Prostate gland (tissue), 2 donors: ENCODE measurements around the gene TANC1. TPM values are rescaled to one million over a fixed set of nuclear protein-coding genes. Genes with fewer than 3 reads are reported as not detected.

ENCODE experiments used
- DNase-seq: peaks from one replicate; pipeline ENCODE4 v3.0.0-alpha.2; 2019; ENCODE audit warnings: low spot score
- H3K27ac ChIP-seq, 2 donors: fragments of 200-600 bp; sonication (generic); 2 replicates each; pipeline ENCODE4 v1.5.1; 2017 to 2019
- H3K27me3 ChIP-seq: fragments of 200-600 bp; sonication (generic); replicated peaks from 2 replicates; pipeline ENCODE4 v1.5.1; 2019; ENCODE audit not compliant: insufficient read depth
- H3K36me3 ChIP-seq, 2 donors: fragments of 200-600 bp; sonication (generic); 1 replicate in 1 of 2; 2 replicates in 1 of 2; pipeline versions ENCODE4 v1.5.1 to v1.8.1; 2017 to 2019
- H3K4me1 ChIP-seq: fragments of 200-600 bp; sonication (generic); replicated peaks from 2 replicates; pipeline ENCODE4 v1.5.1; 2019
- H3K4me3 ChIP-seq, 2 donors: fragments of 200-600 bp; sonication (generic); 2 replicates each; pipeline ENCODE4 v1.5.1; 2017 to 2019
- H3K9me3 ChIP-seq: fragments of 200-600 bp; sonication (generic); 2 replicates; pipeline ENCODE4 v1.5.1; 2017
- POLR2A ChIP-seq: fragments of 450-650 bp; IDR thresholded peaks from one replicate; pipeline ENCODE4 v1.6.1; 2016; ENCODE audit warnings: antibody characterized with exemption, mild to moderate bottlenecking
- POLR2AphosphoS5 ChIP-seq: sonication (generic); formaldehyde crosslinking; IDR thresholded peaks from one replicate; pipeline ENCODE4 v1.6.1; 2017; ENCODE audit warnings: antibody characterized with exemption
- WGBS: methylation state at CpG from one replicate; pipeline ENCODE4 v1.1.5; 2018; 5-methylcytosine and 5-hydroxymethylcytosine counted together
- intact Hi-C: fragments of 100-400 bp; cut with DNase I; formaldehyde crosslinking; loops from one replicate; pipeline ENCODE4 v1.14.2; 2022
- total RNA-seq, 2 donors: library from RNA; depleted of rRNA; stranded (reverse); fragments of >200 nt; gene quantifications; one replicate each; pipeline ENCODE4 v1.1.0, GENCODE V29; 2016
- TF ChIP-seq, protein P1 (sequence below), 4 experiments: fragments of 200-600 bp in 2 of 4; fragments of 450-650 bp in 2 of 4; sonication (generic) in 2 of 4; IDR thresholded peaks; 1 replicate in 3 of 4; 2 replicates in 1 of 4; pipeline ENCODE4 v1.5.1; 2016 to 2019; ENCODE audit warnings: antibody characterized with exemption in 4 of 4, mild to moderate bottlenecking in 2 of 4, moderate library complexity in 2 of 4

Gene TANC1
- total RNA-seq, 2 donors from 2014 or later, result 33.5 to 39.7 TPM

DNA sequence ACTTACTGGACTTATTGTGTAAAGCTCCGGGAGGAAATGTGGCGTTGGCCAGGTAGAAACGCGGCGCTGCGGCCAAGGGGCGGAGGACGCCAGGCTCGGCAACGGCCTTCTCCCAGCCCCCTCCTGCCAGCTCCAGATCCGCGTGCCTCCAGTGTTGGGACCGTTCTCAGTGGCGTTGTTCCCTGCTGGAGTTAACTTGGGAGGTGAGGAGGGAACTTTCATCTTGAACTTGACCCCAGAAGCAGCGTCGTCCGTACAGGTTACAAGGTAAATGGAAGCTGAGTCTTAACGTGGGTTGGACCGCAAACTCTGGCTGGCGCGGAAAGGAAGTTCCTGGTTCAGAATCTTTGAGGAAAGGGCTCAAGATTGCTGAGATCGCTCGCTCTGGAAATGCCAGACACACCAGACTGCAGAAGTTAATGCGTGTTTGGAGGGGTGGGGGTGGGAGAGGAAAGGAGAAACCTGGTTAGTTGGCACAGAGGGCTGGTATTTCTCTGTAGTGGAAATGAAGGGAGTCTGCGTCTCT is 1.3 kb downstream of the TANC1 start:
- Histone ChIP-seq H3K9me3 (no peaks in the 10 kb centered on the region), H3K27ac (peak overlapping the region; percentile 91 to 92), H3K4me1 (no peaks in the 10 kb centered on the region), H3K36me3 (no peaks in the 10 kb centered on the region), H3K4me3 (peak overlapping the region; percentile 53 to 74), H3K27me3 (no peaks in the 10 kb centered on the region)
- WGBS, result under 1% methylated on average over 23 of the region's 25 CpGs
- TF ChIP-seq, protein P1, sequence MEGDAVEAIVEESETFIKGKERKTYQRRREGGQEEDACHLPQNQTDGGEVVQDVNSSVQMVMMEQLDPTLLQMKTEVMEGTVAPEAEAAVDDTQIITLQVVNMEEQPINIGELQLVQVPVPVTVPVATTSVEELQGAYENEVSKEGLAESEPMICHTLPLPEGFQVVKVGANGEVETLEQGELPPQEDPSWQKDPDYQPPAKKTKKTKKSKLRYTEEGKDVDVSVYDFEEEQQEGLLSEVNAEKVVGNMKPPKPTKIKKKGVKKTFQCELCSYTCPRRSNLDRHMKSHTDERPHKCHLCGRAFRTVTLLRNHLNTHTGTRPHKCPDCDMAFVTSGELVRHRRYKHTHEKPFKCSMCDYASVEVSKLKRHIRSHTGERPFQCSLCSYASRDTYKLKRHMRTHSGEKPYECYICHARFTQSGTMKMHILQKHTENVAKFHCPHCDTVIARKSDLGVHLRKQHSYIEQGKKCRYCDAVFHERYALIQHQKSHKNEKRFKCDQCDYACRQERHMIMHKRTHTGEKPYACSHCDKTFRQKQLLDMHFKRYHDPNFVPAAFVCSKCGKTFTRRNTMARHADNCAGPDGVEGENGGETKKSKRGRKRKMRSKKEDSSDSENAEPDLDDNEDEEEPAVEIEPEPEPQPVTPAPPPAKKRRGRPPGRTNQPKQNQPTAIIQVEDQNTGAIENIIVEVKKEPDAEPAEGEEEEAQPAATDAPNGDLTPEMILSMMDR (IDR thresholded peaks at IDR 0.05), result no peak
- no peak for TF ChIP-seq POLR2AphosphoS5
- TF ChIP-seq POLR2A, result peak; percentile 5
- DNase-seq, result peak; percentile 54
- intact Hi-C loops, result loop anchor here (2.0 to 10.0 kb wide), 3 partner anchors 75 to 149 kb away; no protein-coding TSS in a partner anchor

DNA sequence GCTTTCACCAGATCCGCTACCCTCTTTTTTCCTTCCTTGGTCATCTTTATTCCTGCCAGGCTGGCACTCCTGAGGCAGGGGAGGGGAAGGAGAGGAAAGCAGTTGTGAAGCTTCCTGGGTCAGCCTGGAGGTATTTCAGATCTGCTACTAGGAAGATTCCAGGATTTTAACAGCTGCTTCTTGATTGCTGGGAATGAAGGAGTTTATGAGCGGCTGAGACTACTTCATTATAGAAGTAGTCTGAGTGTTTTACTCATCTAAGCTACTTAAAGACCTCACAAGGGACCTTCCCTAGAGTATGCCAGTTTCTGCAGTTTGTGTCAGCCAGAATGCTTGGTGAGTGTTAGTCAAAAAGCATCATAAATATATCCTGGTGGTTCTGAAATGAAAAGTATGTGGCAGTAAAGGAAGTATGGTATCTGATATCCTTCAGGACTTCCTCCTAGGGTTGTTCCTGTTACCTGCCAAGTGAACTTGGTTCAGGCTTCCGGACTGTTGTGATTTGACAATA is 1.9 kb downstream of the TANC1 start:
- DNase-seq, result peak; percentile 15
- H3K4me1 ChIP-seq, result no peaks in the 10 kb centered on the region
- intact Hi-C loops, result loop anchor here (10.0 kb wide), 1 partner anchor 75 kb away; no protein-coding TSS in a partner anchor
- H3K4me3 ChIP-seq, result peak overlapping the region; percentile 53 to 74
- no peaks in the 10 kb centered on the region for H3K36me3 ChIP-seq
- peak overlapping the region; percentile 91 to 92 for H3K27ac ChIP-seq
- no peaks in the 10 kb centered on the region for H3K27me3 ChIP-seq
- no peak for TF ChIP-seq POLR2AphosphoS5
- TF ChIP-seq, protein P1 (IDR thresholded peaks at IDR 0.05), result no peak
- no peak for TF ChIP-seq POLR2A
- H3K9me3 ChIP-seq, result no peaks in the 10 kb centered on the region
- WGBS, result 10% methylated on average over 3 of the region's 3 CpGs

DNA sequence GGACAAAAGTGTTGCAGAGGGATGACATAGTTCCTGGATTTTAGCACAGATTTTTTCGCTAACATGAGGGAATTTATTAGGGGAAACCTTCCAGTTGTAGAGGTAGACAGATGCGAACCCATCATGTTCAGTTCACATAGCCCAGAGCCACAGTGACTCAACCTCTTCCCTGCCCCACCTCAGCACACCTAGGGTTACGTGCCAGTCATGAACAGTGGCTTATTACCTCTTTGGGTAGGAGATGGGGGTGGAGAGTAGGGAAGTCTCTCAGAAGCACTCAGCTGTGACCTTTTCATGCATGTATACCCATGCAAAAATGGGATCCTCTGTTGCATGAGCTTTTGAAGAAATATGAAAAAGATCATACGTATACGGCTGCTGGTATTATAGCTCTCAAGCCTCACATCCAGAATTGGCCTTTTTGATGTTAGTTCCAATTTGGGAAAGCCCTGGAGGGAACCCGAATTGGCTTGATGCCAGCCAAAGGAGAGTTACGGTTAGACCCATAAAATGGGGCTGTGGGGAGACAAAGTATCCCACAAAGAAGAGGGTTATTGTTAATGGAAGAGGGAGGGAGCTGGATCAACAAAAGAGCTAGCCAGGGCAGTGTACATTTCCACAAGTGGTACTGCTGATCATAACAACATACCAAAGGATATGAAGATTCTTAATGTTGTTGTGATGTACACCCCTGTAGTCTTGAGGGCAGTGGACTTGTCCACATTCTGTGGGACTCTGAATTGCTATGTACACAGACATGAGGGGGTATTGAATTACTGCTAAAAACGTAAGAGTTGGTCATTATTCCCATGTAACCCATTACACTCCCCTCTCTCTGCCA is 4.9 kb downstream of the TANC1 start:
- intact Hi-C loops, result loop anchor here (10.0 kb wide), 1 partner anchor 71 kb away; no protein-coding TSS in a partner anchor
- DNase-seq, result no peak
- Histone ChIP-seq H3K9me3 (no peaks in the 10 kb centered on the region), H3K27me3 (no peaks in the 10 kb centered on the region), H3K4me1 (no peaks in the 10 kb centered on the region), H3K36me3 (no peaks in the 10 kb centered on the region), H3K27ac (no peak overlapping the region), H3K4me3 (no peak overlapping the region)
- TF ChIP-seq, protein P1 (IDR thresholded peaks at IDR 0.05), result no peak
- TF ChIP-seq POLR2AphosphoS5, result no peak
- no peak for TF ChIP-seq POLR2A
- 50% methylated on average over 8 of the region's 8 CpGs for WGBS

DNA sequence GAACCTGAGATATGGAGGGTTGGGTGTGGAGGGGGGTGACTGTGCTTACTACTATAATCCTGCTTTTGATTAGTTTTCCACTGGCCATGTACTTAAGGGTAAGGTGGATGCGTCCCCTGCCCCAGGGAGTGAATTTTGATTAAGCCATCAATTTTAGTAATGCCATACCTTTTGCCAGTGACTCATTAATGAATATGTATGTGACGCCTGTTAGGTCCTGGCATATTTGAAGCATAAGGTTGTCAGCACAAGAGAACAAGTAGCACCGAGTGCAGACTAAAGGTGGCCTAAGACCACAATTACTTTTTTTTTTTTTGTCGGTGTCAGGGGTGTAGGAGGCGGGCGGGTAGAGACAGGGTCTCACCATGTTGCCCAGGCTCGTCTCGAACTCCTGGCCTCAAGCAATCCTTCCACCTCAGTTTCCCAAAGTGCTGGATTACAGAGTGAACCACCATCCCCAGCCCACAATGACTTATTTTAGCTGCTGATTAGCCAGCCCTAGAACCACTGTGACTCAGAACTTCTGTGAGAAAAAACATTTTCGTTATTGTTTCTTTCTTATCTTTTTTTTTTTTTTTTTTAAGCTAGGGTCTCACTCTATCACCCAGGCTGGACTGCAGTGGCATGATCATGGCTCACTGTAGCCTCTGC is 7.0 kb downstream of the TANC1 start:
- Histone ChIP-seq H3K36me3 (no peaks in the 10 kb centered on the region), H3K4me3 (no peak overlapping the region), H3K4me1 (no peaks in the 10 kb centered on the region), H3K27me3 (no peaks in the 10 kb centered on the region), H3K27ac (no peak overlapping the region), H3K9me3 (no peaks in the 10 kb centered on the region)
- DNase-seq, result no peak
- intact Hi-C loops, result loop anchor here (10.0 kb wide), 1 partner anchor 69 kb away; no protein-coding TSS in a partner anchor
- TF ChIP-seq POLR2A, result no peak
- no peak for TF ChIP-seq POLR2AphosphoS5
- TF ChIP-seq, protein P1 (IDR thresholded peaks at IDR 0.05), result no peak
- WGBS, result 88% methylated on average over 9 of the region's 9 CpGs
